Measurements from ENCODE around the gene KIAA1143. TPM values are rescaled to one million over a fixed set of nuclear protein-coding genes. Genes with fewer than 3 reads are reported as not detected.

Gene KIAA1143
- total RNA-seq, 2 donors from 2014 or later = 15.8 to 24.3 TPM

- DNase-seq = no peak
- peaks cover 9% of the 10 kb centered on the region for H3K9me3 ChIP-seq
- no peaks in the 10 kb centered on the region for H3K4me1 ChIP-seq
- TF ChIP-seq CTCF (IDR thresholded peaks at IDR 0.05) = no peak
- no peak overlapping the region for H3K9ac ChIP-seq (ENCODE audit: low read depth in 2 of 2, low read length in 2 of 2)
- no peaks in the 10 kb centered on the region for H3K27me3 ChIP-seq
- peaks cover 7% of the 10 kb centered on the region for H3K36me3 ChIP-seq
- no peak overlapping the region for H3K4me3 ChIP-seq
- no peak overlapping the region for H3K27ac ChIP-seq
- intact Hi-C loops (cut with DNase I) = no loop called here
These were observed 40.0 kb downstream of the KIAA1143 start for GRCh38 chr3:44721231-44722102.

GRCh38 chr3:44712455-44713075, 48.9 kb downstream of the KIAA1143 start, which contains the start of gene ZNF502:
TSS of gene ZNF502 (plus strand) at chr3:44712660. CDS start at chr3:44720262, 7,602 bp downstream.
- intact Hi-C loops (cut with DNase I) = loop anchor here (2.0 kb wide), 1 partner anchor 16 kb away; the partner anchor contains the start of gene ZNF501
- DNase-seq = peak; percentile 93
- peak within 1 kb of the TSS; percentile 19 to 29 for H3K9ac ChIP-seq (ENCODE audit: low read depth in 2 of 2, low read length in 2 of 2)
- no peaks in the 10 kb centered on the region for H3K36me3 ChIP-seq
- TF ChIP-seq CTCF (IDR thresholded peaks at IDR 0.05) = peak; percentile 34
- H3K27ac ChIP-seq = peak within 1 kb of the TSS; percentile 20
- H3K4me3 ChIP-seq = peak within 1 kb of the TSS; percentile 94
- no peaks in the 10 kb centered on the region for H3K4me1 ChIP-seq
- H3K27me3 ChIP-seq = no peaks in the 10 kb centered on the region
- no peaks in the 10 kb centered on the region for H3K9me3 ChIP-seq

Other genes with a start within 250 kb of the KIAA1143 start
- 1 to 10 TPM; 1.2 to 2.8 TPM for gene ZKSCAN7, start 206.4 kb downstream of the KIAA1143 start, total RNA-seq
- gene ZNF660, start 176.7 kb downstream of the KIAA1143 start, total RNA-seq = under 1 TPM; 0.57 to 0.72 TPM
- gene ZNF197, start 136.6 kb downstream of the KIAA1143 start, total RNA-seq = 10 to 100 TPM; 10.5 to 13.5 TPM
- 1 to 10 TPM; 6.6 to 7.4 TPM for gene ZNF35, start 112.9 kb downstream of the KIAA1143 start, total RNA-seq
- gene ZNF502, start 49.0 kb downstream of the KIAA1143 start, total RNA-seq = 1 to 10 TPM; 3.3 to 3.5 TPM
- gene ZNF501, start 32.0 kb downstream of the KIAA1143 start, total RNA-seq = 1 to 10 TPM; 3.0 TPM
- gene KIF15, start 175 bp upstream of the KIAA1143 start, total RNA-seq = 10 to 100 TPM in 1 of 2 donors, 1 to 10 TPM in 1; 5.9 to 21.3 TPM
- gene TMEM42, start 100.3 kb upstream of the KIAA1143 start, total RNA-seq = 1 to 10 TPM; 7.3 to 10.0 TPM
- not detected for gene TGM4, start 113.0 kb upstream of the KIAA1143 start, total RNA-seq
- 100 to 1,000 TPM; 152 to 162 TPM for gene ZDHHC3, start 214.6 kb upstream of the KIAA1143 start, total RNA-seq
- gene EXOSC7, start 214.6 kb upstream of the KIAA1143 start, total RNA-seq = 10 to 100 TPM; 24.9 to 35.6 TPM